Left lobe of liver (tissue), 2 donors: ENCODE results near the gene CTNNB1. TPM values are rescaled to one million over a fixed set of nuclear protein-coding genes. Genes with fewer than 3 reads are reported as not detected.

Experiments used
- ATAC-seq: fragments of 200-7000 bp; cut with Tn5 transposase; one replicate; pipeline ENCODE4 v1.9.1; 2020; ENCODE audit warnings: mild to moderate bottlenecking, moderate library complexity
- DNase-seq: peaks from one replicate; pipeline ENCODE4 v3.0.0-alpha.2; 2020; ENCODE audit warnings: low spot score
- total RNA-seq: library from RNA; stranded (reverse); gene quantifications from one replicate; pipeline ENCODE4 v1.2.1, GENCODE V29; 2021
- donor health status: DM: no; HTN: no; CAD: no; lungs with moderate emphysema.
- donor health status: DM: no; HTN: yes; CAD: no.

The CTNNB1 gene
- total RNA-seq, 1 donor from 2014 or later: 157 TPM

DNA sequence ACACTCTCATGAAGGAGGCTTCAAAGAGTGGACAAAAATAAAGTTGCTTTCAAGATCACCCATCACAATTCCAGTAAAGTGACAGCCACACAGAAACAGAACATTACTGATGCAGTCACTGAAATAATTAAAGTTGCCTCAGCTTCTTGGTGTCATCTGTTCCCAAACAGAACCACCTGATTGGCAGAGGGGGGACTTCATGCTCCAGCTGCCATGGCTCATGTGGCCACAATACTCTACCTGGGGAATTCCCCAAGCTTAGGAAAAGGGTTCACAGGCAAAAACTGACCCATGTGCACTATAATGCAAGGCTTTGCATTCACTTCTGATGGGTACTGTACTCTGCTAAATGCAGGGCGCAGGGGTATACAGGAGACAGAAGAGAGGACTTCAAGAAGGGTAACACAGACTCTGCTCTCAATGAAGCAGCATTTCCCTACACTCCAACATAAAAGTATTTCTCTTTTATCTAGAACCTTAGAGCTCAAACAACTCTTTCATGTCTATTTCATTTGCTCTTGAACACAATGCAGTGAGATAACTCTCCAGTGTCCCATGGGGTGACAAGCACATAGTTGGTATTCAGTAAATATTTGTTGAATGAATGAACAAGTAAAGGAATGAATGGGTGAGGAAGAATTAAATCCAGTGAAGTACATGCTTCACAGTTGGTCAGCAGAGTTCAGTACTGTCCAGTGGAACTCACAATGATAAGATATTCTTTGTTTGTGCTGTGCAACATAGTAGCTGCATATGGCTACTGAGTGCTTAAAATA, 8.6 kb upstream of the CTNNB1 start:
- DNase-seq: no peak
- ATAC-seq: no peak

GRCh38 chr3:41192885-41193284, 6.4 kb upstream of the CTNNB1 start:
- DNase-seq (no peak), ATAC-seq (no peak)

- no peak for ATAC-seq
- no peak for DNase-seq
Measured at GRCh38 chr3:41193794-41194539, 5.3 kb upstream of the CTNNB1 start.

DNA sequence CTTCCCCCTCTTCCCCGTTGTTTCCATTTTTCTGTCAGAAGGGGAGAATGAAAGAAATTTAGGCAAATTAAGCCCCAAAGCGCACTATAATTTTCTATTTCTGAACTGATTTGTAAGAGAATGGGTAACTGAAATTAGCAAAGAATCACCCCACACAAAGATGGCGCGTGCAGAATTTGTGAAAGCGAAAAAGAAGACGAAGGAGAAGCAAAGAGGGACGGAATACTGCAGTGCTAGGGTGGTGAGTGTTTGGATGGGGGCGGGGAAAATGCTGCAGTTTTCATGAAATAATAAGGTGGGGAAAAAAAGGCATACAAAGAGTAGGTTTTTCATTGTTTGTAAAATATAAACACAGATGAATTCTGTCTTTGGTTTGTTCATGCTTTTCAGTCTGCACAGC, 4.6 kb upstream of the CTNNB1 start:
- ATAC-seq (no peak), DNase-seq (no peak)

- DNase-seq: no peak
- no peak for ATAC-seq
Measured at GRCh38 chr3:41195946-41196345, 3.4 kb upstream of the CTNNB1 start.

DNA sequence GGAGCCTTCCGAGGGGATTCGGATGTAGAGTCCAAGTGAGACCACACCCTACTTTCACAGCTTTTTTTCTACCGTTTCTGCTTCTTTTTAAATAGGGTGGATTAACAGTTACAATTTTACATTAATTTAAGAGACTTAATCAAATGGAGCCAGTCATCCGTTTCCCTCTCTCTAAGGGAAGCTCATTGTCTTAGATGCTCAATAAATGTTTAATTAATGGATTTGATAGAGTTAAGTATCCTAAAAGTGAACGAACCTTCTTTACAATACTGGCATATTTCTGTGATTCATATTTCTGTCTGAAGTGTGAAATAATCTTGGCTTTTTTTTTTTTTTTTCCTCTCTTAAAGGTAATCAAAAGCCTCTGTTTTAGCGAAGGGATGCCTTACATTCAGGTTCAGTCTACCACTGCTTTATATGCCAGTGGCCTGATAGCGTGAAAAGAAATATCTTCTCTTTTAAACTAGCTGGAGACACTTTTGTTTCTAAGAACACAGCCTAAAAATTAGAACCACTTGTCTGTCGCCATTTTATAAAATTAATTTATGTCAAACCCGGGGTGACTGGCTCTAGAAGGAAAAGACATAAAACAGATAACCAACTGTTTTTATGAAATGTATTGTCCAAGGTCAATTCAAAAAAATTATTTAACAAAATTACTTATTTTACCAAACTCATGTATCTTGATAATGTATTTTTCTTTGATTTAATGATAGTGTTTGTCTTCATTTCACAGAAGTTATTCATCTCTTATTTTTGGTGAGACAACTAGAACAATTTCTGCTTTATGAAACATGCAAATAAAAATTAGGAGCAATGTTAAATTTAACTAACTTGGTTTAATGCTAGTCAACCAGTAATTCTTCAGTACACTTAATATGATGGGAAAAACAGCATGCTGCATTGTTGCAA, 2.5 kb upstream of the CTNNB1 start:
- DNase-seq: no peak
- no peak for ATAC-seq

DNA sequence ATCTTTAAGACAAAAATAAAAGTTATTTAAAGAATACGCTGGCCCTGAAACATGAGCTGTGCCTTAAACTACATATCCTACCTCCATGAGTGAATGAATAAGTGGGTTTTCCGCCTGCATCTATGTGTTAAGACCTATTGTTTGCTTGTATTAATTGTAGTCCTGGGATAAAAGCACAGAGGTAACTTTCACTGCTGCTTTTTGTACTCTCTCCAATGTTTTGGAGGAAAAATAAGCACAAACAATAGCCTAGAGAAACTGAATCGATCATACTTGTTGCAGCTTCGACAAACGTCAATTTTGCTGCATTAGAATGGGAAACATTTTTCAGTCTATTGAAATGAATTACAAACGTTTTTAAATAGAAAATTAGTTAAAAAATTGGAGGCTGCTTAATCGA, 1.3 kb upstream of the CTNNB1 start:
- no peak for DNase-seq
- no peak for ATAC-seq

- DNase-seq (peak; percentile 65), ATAC-seq (peak; percentile 39)
Measured at GRCh38 chr3:41198526-41198925, 779 bp upstream of the CTNNB1 start.

- no peak for DNase-seq
- peak; percentile 4 for ATAC-seq
Measured at GRCh38 chr3:41199866-41200668, 762 bp downstream of the CTNNB1 start.

GRCh38 chr3:41200669-41201021, 1.3 kb downstream of the CTNNB1 start:
- ATAC-seq (no peak), DNase-seq (no peak)

DNA sequence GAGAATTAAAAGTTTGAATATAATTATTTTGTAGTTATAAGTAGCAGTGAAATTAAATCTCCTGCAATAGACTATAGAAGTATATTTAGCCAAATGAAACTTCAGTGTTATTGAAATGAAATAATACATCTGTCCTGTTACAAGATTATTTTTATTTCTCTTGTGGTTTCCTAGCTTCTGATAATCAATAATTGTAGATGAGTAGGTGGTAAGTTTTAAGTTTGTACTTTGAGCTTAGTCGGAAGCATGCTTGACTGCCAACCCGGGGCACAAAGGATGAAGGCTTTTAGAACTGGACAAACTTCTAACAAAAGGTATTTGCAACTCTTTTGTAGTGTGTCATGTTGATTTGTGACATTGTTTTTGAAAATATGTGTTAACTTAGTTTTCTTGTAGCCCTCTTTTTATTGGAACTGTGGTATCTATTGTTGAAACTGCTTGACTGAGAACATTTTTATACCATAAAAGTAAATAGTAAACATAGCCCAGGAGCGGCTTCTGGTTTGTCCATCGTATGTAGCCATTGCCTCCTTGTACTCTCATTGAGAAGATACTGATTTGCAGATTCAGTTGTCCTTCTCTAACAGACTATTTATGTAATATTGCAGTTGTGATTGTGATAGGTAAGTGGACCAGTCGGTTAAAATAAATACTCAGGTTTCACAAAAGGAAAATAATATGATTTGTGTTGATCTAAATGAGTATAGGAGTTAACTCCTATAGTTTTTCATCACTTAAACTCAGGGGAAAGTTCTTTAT, 2.9 kb downstream of the CTNNB1 start:
- ATAC-seq (no peak), DNase-seq (no peak)

DNA sequence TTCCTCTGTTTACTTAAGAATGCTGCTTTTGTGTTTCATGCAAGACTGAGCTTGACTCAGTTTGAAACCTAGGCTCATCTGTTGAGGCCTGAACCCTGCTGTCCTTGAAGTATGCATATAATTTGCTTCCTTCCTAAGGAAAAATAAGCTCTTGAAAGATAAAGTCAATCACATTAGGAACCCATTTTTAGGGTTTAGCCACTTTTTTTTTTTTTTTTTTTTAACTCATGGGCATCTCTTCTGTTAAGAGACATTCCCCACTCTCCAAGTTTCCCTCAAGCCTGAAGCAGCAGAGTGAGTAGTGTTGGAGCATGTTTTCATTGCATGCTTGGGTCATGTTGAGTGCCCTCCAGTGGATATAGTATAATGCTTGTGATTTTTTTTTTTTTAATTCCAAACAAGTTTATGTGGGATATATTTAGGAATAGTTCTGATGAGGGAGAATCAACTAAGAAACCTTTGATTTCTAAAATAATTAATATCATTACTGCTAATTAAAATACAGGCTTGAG, 3.6 kb downstream of the CTNNB1 start:
- ATAC-seq (no peak), DNase-seq (no peak)

GRCh38 chr3:41204369-41204768, 5.1 kb downstream of the CTNNB1 start:
- no peak for ATAC-seq
- DNase-seq: no peak

GRCh38 chr3:41205591-41205990, 6.3 kb downstream of the CTNNB1 start:
- ATAC-seq (no peak), DNase-seq (no peak)

- ATAC-seq: no peak
- DNase-seq: no peak
Measured at GRCh38 chr3:41207355-41207754, 8.1 kb downstream of the CTNNB1 start.

DNA sequence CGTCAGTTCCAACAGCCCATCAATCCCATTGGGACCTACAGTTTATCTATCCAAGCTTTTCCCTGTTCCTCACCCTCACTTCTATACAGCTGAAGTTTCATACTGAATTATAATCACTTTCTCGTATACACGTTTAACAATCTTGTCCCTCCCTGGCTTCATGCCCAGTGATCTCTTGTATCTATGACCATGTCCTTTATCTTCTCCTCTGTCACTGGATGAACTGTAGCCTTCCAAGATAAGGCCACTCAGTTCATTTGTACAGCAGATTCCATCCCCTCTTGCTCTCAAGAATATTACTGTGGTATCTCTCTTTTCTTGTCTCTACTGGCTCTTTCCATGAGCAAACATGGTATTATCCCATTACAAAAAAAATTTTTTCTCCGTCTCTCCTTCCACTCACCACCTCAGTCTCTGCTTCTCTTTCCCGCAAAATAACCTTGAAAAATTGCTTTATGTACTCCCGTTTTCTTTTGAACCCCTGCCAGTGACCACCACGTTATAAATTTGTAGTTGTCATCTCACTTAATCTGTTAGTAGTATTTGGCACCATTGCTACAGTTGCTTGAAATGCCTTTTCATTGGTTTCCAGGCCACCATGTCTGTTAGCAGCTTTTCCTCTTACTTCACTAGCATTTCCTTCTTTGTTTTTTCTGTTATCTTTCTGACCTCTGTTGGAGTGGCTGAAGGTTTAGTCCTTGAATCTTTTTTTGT, 9.4 kb downstream of the CTNNB1 start:
- ATAC-seq (peak; percentile 60), DNase-seq (no peak)

- no peak for DNase-seq
- no peak for ATAC-seq
Measured at GRCh38 chr3:41209646-41210045, 10.3 kb downstream of the CTNNB1 start.

GRCh38 chr3:41210966-41211365, 11.7 kb downstream of the CTNNB1 start:
- no peak for ATAC-seq
- DNase-seq: no peak

DNA sequence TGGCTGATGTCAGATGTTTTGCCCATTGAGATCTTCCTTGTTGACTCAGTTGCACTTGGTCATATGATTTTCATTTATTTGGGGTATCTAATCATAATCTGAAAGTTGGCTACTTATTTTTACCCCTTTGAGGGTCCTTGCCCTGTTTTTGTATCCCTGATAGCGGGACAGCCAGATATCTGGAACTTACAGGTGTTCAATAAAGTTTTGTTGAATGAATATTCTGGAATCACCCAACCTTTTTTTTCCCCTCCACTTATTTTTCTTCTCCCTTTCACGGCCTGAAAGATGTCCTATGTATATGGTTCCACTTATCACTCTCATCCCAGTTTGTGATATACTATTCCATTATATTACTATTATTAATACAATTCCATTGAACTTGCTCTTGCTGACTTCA, 12.8 kb downstream of the CTNNB1 start:
- no peak for ATAC-seq
- DNase-seq: no peak
